Right hindlimb (tissue), 1 donor: ENCODE results near the gene PLA2R1.
"Not testable (repeated sequence)": the region's sequence is repeated elsewhere in the genome, so short reads cannot be mapped to it uniquely, and the experiment has no call there.

Experiments used
- DNase-seq: peaks from one replicate; pipeline ENCODE4 v3.0.0-alpha.2; 2018

Gene PLA2R1

GRCh38 chr2:160063271-160063670, 856 bp upstream of the PLA2R1 start:
- no peak for DNase-seq

GRCh38 chr2:160061944-160062291, 497 bp downstream of the PLA2R1 start:
- peak; percentile 30 for DNase-seq

GRCh38 chr2:160061533-160061932, 882 bp downstream of the PLA2R1 start:
- DNase-seq: no peak

GRCh38 chr2:160060297-160060696, 2.1 kb downstream of the PLA2R1 start:
- no peak for DNase-seq

- DNase-seq: no peak
These were observed 5.1 kb downstream of the PLA2R1 start for GRCh38 chr2:160057356-160057755.

GRCh38 chr2:160055726-160056108, 6.7 kb downstream of the PLA2R1 start:
- DNase-seq: no peak

- no peak for DNase-seq
These were observed 7.3 kb downstream of the PLA2R1 start for GRCh38 chr2:160054984-160055725.

GRCh38 chr2:160053946-160054345, 8.5 kb downstream of the PLA2R1 start:
- no peak for DNase-seq

- no peak for DNase-seq
These were observed 9.9 kb downstream of the PLA2R1 start for GRCh38 chr2:160052531-160052930.

- no peak for DNase-seq
These were observed 11.0 kb downstream of the PLA2R1 start for GRCh38 chr2:160051371-160051800.

GRCh38 chr2:160050147-160050546, 12.3 kb downstream of the PLA2R1 start:
- DNase-seq: no peak

GRCh38 chr2:160045703-160046210, 16.7 kb downstream of the PLA2R1 start:
- DNase-seq: no peak

- no peak for DNase-seq
These were observed 17.7 kb downstream of the PLA2R1 start for GRCh38 chr2:160044728-160045127.

GRCh38 chr2:160043265-160043664, 19.1 kb downstream of the PLA2R1 start:
- DNase-seq: no peak

GRCh38 chr2:160042054-160042453, 20.4 kb downstream of the PLA2R1 start:
- no peak for DNase-seq

- DNase-seq: no peak
These were observed 21.3 kb downstream of the PLA2R1 start for GRCh38 chr2:160041091-160041490.

GRCh38 chr2:160039166-160039903, 23.1 kb downstream of the PLA2R1 start:
- DNase-seq: peak; percentile 31

- DNase-seq: not testable (repeated sequence)
These were observed 23.8 kb downstream of the PLA2R1 start for GRCh38 chr2:160038662-160039061.

GRCh38 chr2:160036736-160037135, 25.7 kb downstream of the PLA2R1 start:
- no peak for DNase-seq

- DNase-seq: no peak
These were observed 27.3 kb downstream of the PLA2R1 start for GRCh38 chr2:160035125-160035524.

GRCh38 chr2:160034396-160034795, 28.0 kb downstream of the PLA2R1 start:
- DNase-seq: no peak

GRCh38 chr2:160033732-160034392, 28.6 kb downstream of the PLA2R1 start:
- no peak for DNase-seq

- DNase-seq: no peak
These were observed 33.2 kb downstream of the PLA2R1 start for GRCh38 chr2:160029270-160029628.
